GM06990 (cell line): ENCODE measurements around the gene LRRC7.

Source experiments
- DNase-seq: peaks from one replicate; pipeline ENCODE4 v3.0.0-alpha.2; 2011; ENCODE audit not compliant: insufficient read length; ENCODE audit errors: extremely low read depth
- H3K27me3 ChIP-seq: replicated peaks from 2 replicates; pipeline ENCODE4 v1.6.0; 2011; ENCODE audit warnings: low read length; ENCODE audit not compliant: control insufficient read depth, insufficient read depth
- H3K36me3 ChIP-seq: 2 replicates; pipeline ENCODE4 v1.5.1; 2011; ENCODE audit warnings: low read length; ENCODE audit not compliant: control insufficient read depth, insufficient read depth
- H3K4me3 ChIP-seq: replicated peaks from 2 replicates; pipeline ENCODE4 v1.5.1; 2011; ENCODE audit warnings: low read depth, mild to moderate bottlenecking, control low read depth, low read length
- CTCF ChIP-seq: IDR thresholded peaks from 2 replicates; pipeline ENCODE4 v1.5.1; 2011; ENCODE audit warnings: low read length, control low read depth, mild to moderate bottlenecking, inconsistent platforms; ENCODE audit not compliant: insufficient read depth, poor library complexity, severe bottlenecking

LRRC7 gene

DNA sequence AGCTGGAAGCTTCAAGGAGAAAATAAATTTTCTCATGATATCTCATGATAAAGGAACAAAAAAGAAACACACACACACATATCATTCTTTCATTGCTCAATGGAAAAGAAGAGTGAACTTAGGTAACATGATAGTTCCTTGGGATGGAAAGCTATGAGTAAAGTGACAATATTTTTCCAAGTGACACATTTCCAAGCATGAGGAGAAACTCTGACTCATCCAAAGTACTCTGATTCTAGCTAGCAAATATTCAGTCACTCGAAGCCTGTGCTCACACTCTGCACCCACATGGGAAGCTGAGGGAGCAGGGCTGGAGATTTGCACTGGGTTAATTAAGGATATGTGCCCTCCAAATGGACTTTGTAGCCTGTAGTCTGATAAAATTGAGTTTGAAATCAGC is 415.3 kb downstream of the LRRC7 start:
- DNase-seq = no peak
- H3K36me3 ChIP-seq = no peaks in the 10 kb centered on the region

DNA sequence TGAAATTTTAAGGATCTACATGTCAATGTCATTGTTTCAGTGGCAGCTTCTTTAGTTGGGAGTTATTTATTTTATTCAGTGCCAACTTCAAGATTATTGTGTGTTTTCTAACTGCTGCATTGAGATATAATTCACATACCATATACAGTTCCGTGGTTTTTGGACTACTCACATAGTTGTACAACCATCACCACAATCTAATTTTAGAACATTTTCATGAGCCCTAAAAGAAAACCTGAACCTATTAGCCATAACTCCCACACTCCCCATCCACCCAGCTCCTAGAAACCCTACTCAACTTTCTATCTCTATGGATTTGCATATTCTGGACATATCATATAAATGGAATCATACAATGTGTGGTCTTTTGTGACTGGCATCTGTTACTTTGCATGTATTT is 417.7 kb downstream of the LRRC7 start:
- no peak overlapping the region for H3K4me3 ChIP-seq
- no peaks in the 10 kb centered on the region for H3K27me3 ChIP-seq
- TF ChIP-seq CTCF = no peak
- no peaks in the 10 kb centered on the region for H3K36me3 ChIP-seq
- DNase-seq = no peak

More for the DNA sequence above, 415.3 kb downstream of the LRRC7 start:
- H3K4me3 ChIP-seq = no peak overlapping the region
- H3K27me3 ChIP-seq = no peaks in the 10 kb centered on the region
- no peak for TF ChIP-seq CTCF

- Histone ChIP-seq H3K4me3 (no peak overlapping the region), H3K36me3 (no peaks in the 10 kb centered on the region), H3K27me3 (no peaks in the 10 kb centered on the region)
- no peak for DNase-seq
- TF ChIP-seq CTCF = no peak
Observed at GRCh38 chr1:69985901-69986439, 418.2 kb downstream of the LRRC7 start.

- H3K36me3 ChIP-seq = no peaks in the 10 kb centered on the region
- H3K27me3 ChIP-seq = no peaks in the 10 kb centered on the region
- DNase-seq = no peak
- no peak for TF ChIP-seq CTCF
- no peak overlapping the region for H3K4me3 ChIP-seq
Observed at GRCh38 chr1:69987881-69988280, 420.2 kb downstream of the LRRC7 start.

DNA sequence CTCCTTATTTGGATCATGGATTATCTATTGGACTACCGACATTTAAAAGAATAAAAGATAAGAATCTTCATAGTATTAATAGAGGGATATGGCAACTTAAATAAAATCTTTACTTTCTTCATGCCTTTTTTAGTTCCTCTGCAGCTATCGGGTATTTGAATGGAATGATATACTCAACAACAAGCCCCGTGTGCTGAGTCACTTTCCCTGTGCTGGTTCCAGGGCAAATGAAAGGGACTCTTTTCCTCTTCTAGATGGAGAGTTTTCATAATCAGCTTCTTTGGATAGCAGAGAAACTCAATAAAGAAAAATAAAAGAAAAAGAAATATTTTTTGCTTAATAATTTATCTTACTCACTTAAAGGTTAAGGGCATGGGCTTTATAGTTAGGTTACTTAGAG is 423.9 kb downstream of the LRRC7 start:
- H3K36me3 ChIP-seq = no peaks in the 10 kb centered on the region
- no peaks in the 10 kb centered on the region for H3K27me3 ChIP-seq
- no peak for DNase-seq
- TF ChIP-seq CTCF = no peak
- no peak overlapping the region for H3K4me3 ChIP-seq

GRCh38 chr1:69992594-69992993 is 424.9 kb downstream of the LRRC7 start:
- no peak for DNase-seq
- no peak for TF ChIP-seq CTCF
- Histone ChIP-seq H3K27me3 (no peaks in the 10 kb centered on the region), H3K4me3 (no peak overlapping the region), H3K36me3 (no peaks in the 10 kb centered on the region)
